IMR-90 (cell line): ENCODE results near the gene DYNC2H1. TPM values are rescaled to one million over a fixed set of nuclear protein-coding genes. Genes with fewer than 3 reads are reported as not detected.

Experiments used
- ATAC-seq: fragments of 200-7000 bp; cut with Tn5 transposase; 2 replicates; pipeline ENCODE4 v1.9.1; 2020; ENCODE audit warnings: low read depth, mild to moderate bottlenecking, moderate library complexity
- BruUV-seq: library from RNA; stranded (reverse); fragments of 400-500 nt; replicated peaks from 2 replicates; lab custom pipeline; 2021; lab: Mats Ljungman, UMichigan
- CTCF ChIA-PET: fragments of 300-600 bp; formaldehyde crosslinking; extraction: SDS; loops from one replicate; lab custom pipeline; 2021; ENCODE audit warnings: antibody characterized with exemption; lab: Yijun Ruan, JAX
- POLR2A ChIA-PET: fragments of 300-600 bp; sonication (Branson Sonifier 250); formaldehyde crosslinking; loops from one replicate; lab custom pipeline; 2022; ENCODE audit warnings: antibody characterized with exemption; ENCODE audit not compliant: unreplicated experiment; lab: Charles Lee
- DNase-seq: peaks from one replicate; pipeline ENCODE4 v3.0.0; 2013
- H2AFZ ChIP-seq: replicated peaks from 2 replicates; pipeline ENCODE3; 2013; ENCODE audit warnings: low read length, mild to moderate bottlenecking; ENCODE audit not compliant: poor library complexity
- H2AK5ac ChIP-seq: 2 replicates; pipeline ENCODE4 v1.6.1; 2013; ENCODE audit warnings: low read depth, low read length, inconsistent platforms
- H2AK9ac ChIP-seq: replicated peaks from 2 replicates; pipeline ENCODE3; 2013; ENCODE audit warnings: mild to moderate bottlenecking, low read depth, low read length, moderate library complexity; ENCODE audit not compliant: poor library complexity
- H2BK120ac ChIP-seq: 2 replicates; pipeline ENCODE4 v1.6.1; 2013; ENCODE audit warnings: low read depth, low read length, inconsistent platforms
- H2BK15ac ChIP-seq: 3 replicates; pipeline ENCODE4 v1.6.1; 2013; ENCODE audit warnings: low read depth, low read length, inconsistent platforms
- H2BK20ac ChIP-seq: 2 replicates; pipeline ENCODE4 v1.6.1; 2013; ENCODE audit warnings: low read depth, mild to moderate bottlenecking, inconsistent platforms, low read length, moderate library complexity
- H2BK5ac ChIP-seq: 2 replicates; pipeline ENCODE4 v1.6.1; 2013; ENCODE audit warnings: mild to moderate bottlenecking, low read depth, low read length, inconsistent platforms; ENCODE audit not compliant: poor library complexity, severe bottlenecking
- H3K14ac ChIP-seq: replicated peaks from 2 replicates; pipeline ENCODE4 v1.6.1; 2013; ENCODE audit warnings: low read depth, low read length, inconsistent platforms
- H3K18ac ChIP-seq: 2 replicates; pipeline ENCODE4 v1.6.1; 2013; ENCODE audit warnings: low read depth, low read length, control low read depth
- H3K23ac ChIP-seq: 2 replicates; pipeline ENCODE4 v1.6.1; 2013; ENCODE audit warnings: low read depth, low read length, inconsistent platforms
- H3K27ac ChIP-seq: 2 replicates; pipeline ENCODE4 v1.5.1; 2013; ENCODE audit warnings: mild to moderate bottlenecking, control low read depth, low read length; ENCODE audit not compliant: insufficient read depth
- H3K27me3 ChIP-seq: 2 replicates; pipeline ENCODE4 v1.6.1; 2013; ENCODE audit warnings: low read length; ENCODE audit not compliant: control insufficient read depth, insufficient read depth
- H3K36me3 ChIP-seq: 2 replicates; pipeline ENCODE4 v1.6.1; 2013; ENCODE audit warnings: low read length, mixed read lengths; ENCODE audit not compliant: control insufficient read depth, insufficient read depth
- H3K4ac ChIP-seq: 2 replicates; pipeline ENCODE4 v1.6.1; 2013; ENCODE audit warnings: low read depth, low read length, inconsistent platforms
- H3K4me1 ChIP-seq: 2 replicates; pipeline ENCODE4 v1.6.1; 2013; ENCODE audit warnings: low read length, mixed read lengths; ENCODE audit not compliant: control insufficient read depth, insufficient read depth
- H3K4me2 ChIP-seq: 2 replicates; pipeline ENCODE4 v1.6.1; 2013; ENCODE audit warnings: low read depth, mild to moderate bottlenecking, control low read depth, low read length, moderate library complexity
- H3K4me3 ChIP-seq: 2 replicates; pipeline ENCODE4 v1.5.1; 2013; ENCODE audit warnings: low read depth, mild to moderate bottlenecking, control low read depth, low read length, moderate library complexity; ENCODE audit not compliant: insufficient read depth
- H3K56ac ChIP-seq: 2 replicates; pipeline ENCODE4 v1.6.1; 2013; ENCODE audit warnings: low read length, inconsistent platforms; ENCODE audit not compliant: insufficient read depth; ENCODE audit errors: extremely low read depth
- H3K79me1 ChIP-seq, 2 experiments: 2 replicates each; pipeline ENCODE4 v1.6.1; 2013; ENCODE audit warnings: low read length in 2 of 2, inconsistent platforms in 1 of 2, low read depth in 1 of 2
- H3K9ac ChIP-seq: 2 replicates; pipeline ENCODE4 v1.6.1; 2013; ENCODE audit warnings: low read depth, low read length, control low read depth
- H3K9me1 ChIP-seq: 2 replicates; pipeline ENCODE4 v1.6.1; 2013; ENCODE audit warnings: low read length, inconsistent platforms; ENCODE audit not compliant: insufficient read depth
- H3K9me3 ChIP-seq: 2 replicates; pipeline ENCODE4 v1.6.1; 2013; ENCODE audit warnings: low read length; ENCODE audit not compliant: control insufficient read depth, insufficient read depth
- H4K20me1 ChIP-seq: 2 replicates; pipeline ENCODE4 v1.6.1; 2013; ENCODE audit warnings: low read length, inconsistent platforms; ENCODE audit not compliant: insufficient read depth
- H4K5ac ChIP-seq: 2 replicates; pipeline ENCODE4 v1.6.1; 2013; ENCODE audit warnings: mild to moderate bottlenecking, low read depth, low read length, control low read depth
- H4K8ac ChIP-seq, 2 experiments: 2 replicates each; pipeline ENCODE4 v1.6.1; 2013; ENCODE audit warnings: low read depth in 2 of 2, low read length in 2 of 2, control low read depth in 1 of 2, inconsistent platforms in 1 of 2
- H4K91ac ChIP-seq: 2 replicates; pipeline ENCODE4 v1.6.1; 2013; ENCODE audit warnings: low read depth, low read length, inconsistent platforms; ENCODE audit not compliant: insufficient read depth
- BHLHE40 ChIP-seq: fragments of 150-350 bp; IDR thresholded peaks from 2 replicates; pipeline ENCODE4 v1.6.1; 2016; ENCODE audit warnings: mild to moderate bottlenecking, low read depth, low read length
- CEBPB ChIP-seq: IDR thresholded peaks from 2 replicates; pipeline ENCODE4 v1.6.1; 2012; ENCODE audit warnings: low read depth, low read length, improper control_type of control experiment
- CHD1 ChIP-seq: IDR thresholded peaks from 2 replicates; pipeline ENCODE4 v1.6.1; 2012; ENCODE audit warnings: low read depth, low read length, improper control_type of control experiment
- FOS ChIP-seq: fragments of 150-350 bp; IDR thresholded peaks from 2 replicates; pipeline ENCODE4 v1.6.1; 2016; ENCODE audit warnings: low read depth, low read length
- MAFK ChIP-seq: IDR thresholded peaks from 2 replicates; pipeline ENCODE4 v1.6.1; 2012; ENCODE audit warnings: low read depth, low read length, improper control_type of control experiment
- MAZ ChIP-seq: IDR thresholded peaks from 2 replicates; pipeline ENCODE4 v1.6.1; 2012; ENCODE audit warnings: low read depth, mild to moderate bottlenecking, low read length, improper control_type of control experiment, moderate library complexity, borderline replicate concordance
- MXI1 ChIP-seq: IDR thresholded peaks from 2 replicates; pipeline ENCODE4 v1.6.1; 2012; ENCODE audit warnings: low read depth, mild to moderate bottlenecking, low read length, moderate library complexity, borderline replicate concordance
- NFE2L2 ChIP-seq: fragments of 150-350 bp; IDR thresholded peaks from 2 replicates; pipeline ENCODE4 v1.6.1; 2016; ENCODE audit warnings: low read depth, mild to moderate bottlenecking, low read length
- POLR2A ChIP-seq: IDR thresholded peaks from 2 replicates; pipeline ENCODE4 v1.6.1; 2012; ENCODE audit warnings: mild to moderate bottlenecking, low read depth, low read length
- RAD21 ChIP-seq: IDR thresholded peaks from 2 replicates; pipeline ENCODE4 v1.6.1; 2012; ENCODE audit warnings: low read length, improper control_type of control experiment
- RCOR1 ChIP-seq: IDR thresholded peaks from 2 replicates; pipeline ENCODE4 v1.6.1; 2012; ENCODE audit warnings: mild to moderate bottlenecking, low read length, improper control_type of control experiment; ENCODE audit not compliant: insufficient replicate concordance
- RFX5 ChIP-seq: IDR thresholded peaks from 2 replicates; pipeline ENCODE4 v1.8.0; 2012; ENCODE audit warnings: low read depth, mild to moderate bottlenecking, low read length, moderate library complexity
- SMC3 ChIP-seq: fragments of 150-350 bp; IDR thresholded peaks from 2 replicates; pipeline ENCODE4 v1.6.1; 2016; ENCODE audit warnings: low read depth, mild to moderate bottlenecking, antibody characterized with exemption, low read length, moderate library complexity
- WGBS, 2 experiments: methylation state at CpG; one replicate each; pipeline versions ENCODE4 v1.1.5 to v1.1.7; 2013; ENCODE audit warnings: missing lambda C conversion rate in 2 of 2; ENCODE audit not compliant: insufficient read length in 1 of 2; ENCODE audit errors: extremely low coverage in 2 of 2; 5-methylcytosine and 5-hydroxymethylcytosine counted together
- dilution Hi-C: fragments of 300-500 bp; cut with HindIII; formaldehyde crosslinking; loops from one replicate; pipeline ENCODE4 v1.14.3; 2018; ENCODE audit warnings: low sequenced_read_pairs; ENCODE audit not compliant: unreplicated experiment
- in situ Hi-C: fragments of 300-500 bp; cut with MboI; formaldehyde crosslinking; loops from 3 replicates; pipeline ENCODE4 v1.14.3; 2019; ENCODE audit warnings: low sequenced_read_pairs, inconsistent platforms, mixed read lengths
- intact Hi-C: fragments of 100-400 bp; cut with micrococcal nuclease; formaldehyde crosslinking; loops from 2 replicates; pipeline ENCODE4 v1.10.0; 2022
- polyA plus RNA-seq, 3 experiments: library from polyadenylated mRNA; depleted of rRNA; stranded (reverse); fragments of >200 nt; gene quantifications; 2 replicates each; pipeline ENCODE4 v1.2.3, GENCODE V29; 2012; ENCODE audit warnings: low replicate concordance in 1 of 3
- total RNA-seq: library from RNA; depleted of rRNA; stranded (reverse); fragments of >200 nt; gene quantifications from 2 replicates; pipeline ENCODE4 v1.2.3, GENCODE V29; 2012
- TF ChIP-seq, protein P1 (sequence below): conservative IDR thresholded peaks from 2 replicates; pipeline ENCODE4 v1.5.1; 2012; ENCODE audit warnings: mild to moderate bottlenecking, low read depth, low read length, improper control_type of control experiment
- TF ChIP-seq, protein P2 (sequence below): fragments of 150-350 bp; IDR thresholded peaks from 2 replicates; pipeline ENCODE4 v1.6.1; 2017; ENCODE audit warnings: mild to moderate bottlenecking, antibody characterized with exemption, low read length, low read depth
- TF ChIP-seq, protein P3 (sequence below): fragments of 150-350 bp; IDR thresholded peaks from 2 replicates; pipeline ENCODE4 v1.6.1; 2016; ENCODE audit warnings: low read depth, mild to moderate bottlenecking, low read length, moderate library complexity, borderline replicate concordance

DYNC2H1 gene
- total and polyA plus RNA-seq, 2 of the 4 experiments (the other 2 are of a cell fraction) = 5.7 to 21.0 TPM

DNA sequence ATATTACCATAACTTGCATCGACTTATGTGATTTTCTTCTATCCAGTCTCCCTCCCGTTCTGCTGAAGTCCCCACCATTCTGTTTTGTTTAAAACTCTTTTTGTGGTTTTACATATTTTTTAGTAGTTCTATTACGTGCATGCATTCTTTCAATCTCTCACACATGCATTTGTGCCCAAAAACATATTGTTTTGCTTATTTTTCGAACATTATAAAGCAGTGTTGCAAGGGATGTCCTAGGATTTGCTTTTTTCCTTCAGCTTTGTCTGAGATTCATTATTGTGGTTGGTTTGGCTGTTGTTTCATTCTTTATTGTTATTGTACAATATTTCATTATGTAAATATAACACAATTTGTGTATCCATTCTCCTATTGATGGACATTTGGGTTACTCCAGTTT is 235.7 kb downstream of the DYNC2H1 start:
- no peak overlapping the region for H3K14ac ChIP-seq
- intact Hi-C loops (no loop called here), in situ Hi-C loops (no loop called here), dilution Hi-C loops (no loop called here)
- no peak overlapping the region for H4K8ac ChIP-seq
- no peak for TF ChIP-seq CEBPB
- TF ChIP-seq MXI1 = no peak
- TF ChIP-seq FOS = no peak
- no peak for TF ChIP-seq POLR2A
- no peak for TF ChIP-seq RCOR1
- no peak for TF ChIP-seq SMC3
- TF ChIP-seq, protein P1, sequence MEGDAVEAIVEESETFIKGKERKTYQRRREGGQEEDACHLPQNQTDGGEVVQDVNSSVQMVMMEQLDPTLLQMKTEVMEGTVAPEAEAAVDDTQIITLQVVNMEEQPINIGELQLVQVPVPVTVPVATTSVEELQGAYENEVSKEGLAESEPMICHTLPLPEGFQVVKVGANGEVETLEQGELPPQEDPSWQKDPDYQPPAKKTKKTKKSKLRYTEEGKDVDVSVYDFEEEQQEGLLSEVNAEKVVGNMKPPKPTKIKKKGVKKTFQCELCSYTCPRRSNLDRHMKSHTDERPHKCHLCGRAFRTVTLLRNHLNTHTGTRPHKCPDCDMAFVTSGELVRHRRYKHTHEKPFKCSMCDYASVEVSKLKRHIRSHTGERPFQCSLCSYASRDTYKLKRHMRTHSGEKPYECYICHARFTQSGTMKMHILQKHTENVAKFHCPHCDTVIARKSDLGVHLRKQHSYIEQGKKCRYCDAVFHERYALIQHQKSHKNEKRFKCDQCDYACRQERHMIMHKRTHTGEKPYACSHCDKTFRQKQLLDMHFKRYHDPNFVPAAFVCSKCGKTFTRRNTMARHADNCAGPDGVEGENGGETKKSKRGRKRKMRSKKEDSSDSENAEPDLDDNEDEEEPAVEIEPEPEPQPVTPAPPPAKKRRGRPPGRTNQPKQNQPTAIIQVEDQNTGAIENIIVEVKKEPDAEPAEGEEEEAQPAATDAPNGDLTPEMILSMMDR = no peak
- TF ChIP-seq, protein P2, sequence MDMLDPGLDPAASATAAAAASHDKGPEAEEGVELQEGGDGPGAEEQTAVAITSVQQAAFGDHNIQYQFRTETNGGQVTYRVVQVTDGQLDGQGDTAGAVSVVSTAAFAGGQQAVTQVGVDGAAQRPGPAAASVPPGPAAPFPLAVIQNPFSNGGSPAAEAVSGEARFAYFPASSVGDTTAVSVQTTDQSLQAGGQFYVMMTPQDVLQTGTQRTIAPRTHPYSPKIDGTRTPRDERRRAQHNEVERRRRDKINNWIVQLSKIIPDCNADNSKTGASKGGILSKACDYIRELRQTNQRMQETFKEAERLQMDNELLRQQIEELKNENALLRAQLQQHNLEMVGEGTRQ = no peak
- TF ChIP-seq CHD1 = no peak
- no peak for TF ChIP-seq MAZ
- TF ChIP-seq RFX5 = no peak
- TF ChIP-seq MAFK = no peak
- no peak for TF ChIP-seq NFE2L2
- TF ChIP-seq BHLHE40 = no peak
- TF ChIP-seq, protein P3, sequence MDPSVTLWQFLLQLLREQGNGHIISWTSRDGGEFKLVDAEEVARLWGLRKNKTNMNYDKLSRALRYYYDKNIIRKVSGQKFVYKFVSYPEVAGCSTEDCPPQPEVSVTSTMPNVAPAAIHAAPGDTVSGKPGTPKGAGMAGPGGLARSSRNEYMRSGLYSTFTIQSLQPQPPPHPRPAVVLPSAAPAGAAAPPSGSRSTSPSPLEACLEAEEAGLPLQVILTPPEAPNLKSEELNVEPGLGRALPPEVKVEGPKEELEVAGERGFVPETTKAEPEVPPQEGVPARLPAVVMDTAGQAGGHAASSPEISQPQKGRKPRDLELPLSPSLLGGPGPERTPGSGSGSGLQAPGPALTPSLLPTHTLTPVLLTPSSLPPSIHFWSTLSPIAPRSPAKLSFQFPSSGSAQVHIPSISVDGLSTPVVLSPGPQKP = no peak
- no peak for TF ChIP-seq RAD21
- H2AK9ac ChIP-seq = no peak overlapping the region
- peaks cover 2% of the 10 kb centered on the region; the same call in 1 of the 2 replicates for H3K36me3 ChIP-seq
- no peak overlapping the region for H3K56ac ChIP-seq
- H3K27ac ChIP-seq = no peak overlapping the region
- H2BK20ac ChIP-seq = no peak overlapping the region
- no peak overlapping the region for H3K4ac ChIP-seq
- H2BK120ac ChIP-seq = no peak overlapping the region
- ATAC-seq = no peak
- H3K4me3 ChIP-seq = no peak overlapping the region
- ChIA-PET CTCF (no interaction called here), POLR2A (no interaction called here)
- no peak for DNase-seq
- H3K9me3 ChIP-seq = no peaks in the 10 kb centered on the region
- no peaks in the 10 kb centered on the region for H3K4me1 ChIP-seq
- no peak overlapping the region for H2AFZ ChIP-seq
- no TSS peak for BruUV-seq
- no peak overlapping the region for H3K4me2 ChIP-seq
- H2BK5ac ChIP-seq = no peak overlapping the region
- H3K27me3 ChIP-seq = no peaks in the 10 kb centered on the region
- no peak overlapping the region for H4K91ac ChIP-seq
- no peak overlapping the region for H2BK15ac ChIP-seq
- H3K79me1 ChIP-seq = no peaks in the 10 kb centered on the region
- no CpG with 5 or more reads among the region's 4 CpGs for WGBS, 2 experiments
- no peak overlapping the region for H3K18ac ChIP-seq
- no peaks in the 10 kb centered on the region for H4K20me1 ChIP-seq
- H3K23ac ChIP-seq = no peak overlapping the region
- H4K5ac ChIP-seq = no peak overlapping the region
- no peak overlapping the region for H3K9ac ChIP-seq
- H3K9me1 ChIP-seq = no peaks in the 10 kb centered on the region
- no peak overlapping the region for H2AK5ac ChIP-seq
